ENCODE results near the gene TMPRSS13. TPM values are rescaled to one million over a fixed set of nuclear protein-coding genes. Genes with fewer than 3 reads are reported as not detected.

The TMPRSS13 gene
- total and polyA plus RNA-seq, 9 of the 15 experiments (the other 6 are each of a cell fraction or from before 2014, with no cell fraction given): 0.11 to 0.29 (median 0.15) TPM

DNA sequence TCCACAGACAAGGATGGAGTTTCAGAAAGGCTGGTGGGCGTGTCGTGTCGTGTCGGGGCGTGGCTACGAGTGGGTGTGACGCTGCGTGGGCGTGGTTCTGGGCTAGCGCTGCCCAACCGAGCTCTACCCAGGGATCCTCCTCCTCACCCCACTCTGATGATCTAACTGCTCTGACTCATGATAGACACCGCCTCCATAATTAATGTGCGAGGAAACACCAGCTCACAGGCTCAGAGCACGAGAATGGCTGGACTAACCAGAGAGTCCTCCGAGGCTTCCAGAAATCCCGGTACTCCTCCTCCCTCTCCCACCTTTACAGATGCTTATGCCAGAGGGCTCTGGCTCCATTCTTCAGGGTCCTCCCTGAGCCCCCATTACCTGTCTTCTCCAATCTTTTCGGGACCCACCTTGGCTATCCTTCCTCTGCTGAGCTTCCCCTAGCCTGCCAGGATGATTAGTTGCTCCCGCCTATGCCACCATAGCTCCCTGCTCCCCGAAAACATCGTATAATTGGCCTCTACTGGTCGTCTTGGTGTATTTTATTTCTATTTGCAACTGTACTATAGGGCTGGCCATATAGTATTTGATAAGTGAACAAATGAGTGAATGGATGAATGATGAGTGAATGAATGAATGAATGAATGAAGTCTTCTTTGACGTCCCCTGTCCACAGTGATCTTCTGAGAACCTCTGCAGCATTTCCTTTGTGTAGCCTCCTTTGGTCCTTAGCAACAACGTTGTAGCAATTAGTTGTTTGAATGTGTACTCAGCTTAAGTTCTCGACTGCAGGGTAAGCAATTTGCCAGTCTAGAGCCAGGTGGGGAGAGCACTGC is 21.7 kb downstream of the TMPRSS13 start (continued):
- TF ChIP-seq PYGO2 (tag; IDR thresholded peaks at IDR 0.05) (no peak), HNRNPLL (IDR thresholded peaks at IDR 0.05; ENCODE audit: low read depth, low read length, poor library complexity, severe bottlenecking) (peak; percentile 11), SP2 (IDR thresholded peaks at IDR 0.05; ENCODE audit: extremely low read depth, low read depth, low read length, poor library complexity, severe bottlenecking) (no peak), SREBF1 (IDR thresholded peaks at IDR 0.05; ENCODE audit: borderline replicate concordance, low read depth, low read length) (peak; percentile 99), CCAR2 (IDR thresholded peaks at IDR 0.05; ENCODE audit: low read depth, low read length) (no peak), BCOR (IDR thresholded peaks at IDR 0.05) (peak; percentile 59; the same call in 1 of the 2 replicates), TAF1 (IDR thresholded peaks at IDR 0.05; ENCODE audit: control insufficient read depth, extremely low read depth, insufficient read depth, low read length, severe bottlenecking) (peak; percentile 61), ZNF445 (CRISPR knock-in tag; IDR thresholded peaks at IDR 0.05; ENCODE audit: low read depth) (no peak), XRCC5 (IDR thresholded peaks at IDR 0.05; ENCODE audit: low read depth, low read length) (no peak), SP1 (CRISPR knock-in tag; IDR thresholded peaks at IDR 0.05) (peak; percentile 89), ZNF212 (CRISPR knock-in tag; IDR thresholded peaks at IDR 0.05) (no peak), NELFE (IDR thresholded peaks at IDR 0.05; ENCODE audit: insufficient read depth, insufficient read length) (no peak), SMARCA5 (IDR thresholded peaks at IDR 0.05) (0 out of 2 replicates have a peak, but pooled peaks have one; percentile 36), ZZZ3 (IDR thresholded peaks at IDR 0.05) (no peak), POLR3G (IDR thresholded peaks at IDR 0.05; ENCODE audit: extremely low read depth, insufficient read length, insufficient replicate concordance) (no peak), POLR2B (IDR thresholded peaks at IDR 0.05; ENCODE audit: low read depth, partially characterized antibody) (peak; percentile 96), RBM17 (IDR thresholded peaks at IDR 0.05; ENCODE audit: borderline replicate concordance, low read depth, low read length) (no peak), ARNT (IDR thresholded peaks at IDR 0.05) (0 out of 4 replicates have a peak, but pooled peaks have one; percentile 24 to 34), SOX6 (IDR thresholded peaks at IDR 0.05) (no peak; the same call in 1 of the 2 replicates), TBL1XR1 (IDR thresholded peaks at IDR 0.05; ENCODE audit: low read length in 2 of 2) (no peak), PML (IDR thresholded peaks at IDR 0.05; ENCODE audit: low read length) (no peak; the same call in 1 of the 2 replicates), TAF9B (IDR thresholded peaks at IDR 0.05; ENCODE audit: partially characterized antibody) (no peak), ZSCAN29 (IDR thresholded peaks at IDR 0.05) (no peak), CEBPB (tag; IDR thresholded peaks at IDR 0.05) (no peak), MAFG (tag; conservative IDR thresholded peaks at IDR 0.05) (no peak), EP400 (IDR thresholded peaks at IDR 0.05) (peak; percentile 73), TRIM28 (IDR thresholded peaks at IDR 0.05) (no peak), ZNF239 (CRISPR knock-in tag; IDR thresholded peaks at IDR 0.05) (no peak)
- TF ChIP-seq, protein P1, sequence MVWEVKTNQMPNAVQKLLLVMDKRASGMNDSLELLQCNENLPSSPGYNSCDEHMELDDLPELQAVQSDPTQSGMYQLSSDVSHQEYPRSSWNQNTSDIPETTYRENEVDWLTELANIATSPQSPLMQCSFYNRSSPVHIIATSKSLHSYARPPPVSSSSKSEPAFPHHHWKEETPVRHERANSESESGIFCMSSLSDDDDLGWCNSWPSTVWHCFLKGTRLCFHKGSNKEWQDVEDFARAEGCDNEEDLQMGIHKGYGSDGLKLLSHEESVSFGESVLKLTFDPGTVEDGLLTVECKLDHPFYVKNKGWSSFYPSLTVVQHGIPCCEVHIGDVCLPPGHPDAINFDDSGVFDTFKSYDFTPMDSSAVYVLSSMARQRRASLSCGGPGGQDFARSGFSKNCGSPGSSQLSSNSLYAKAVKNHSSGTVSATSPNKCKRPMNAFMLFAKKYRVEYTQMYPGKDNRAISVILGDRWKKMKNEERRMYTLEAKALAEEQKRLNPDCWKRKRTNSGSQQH (CRISPR knock-in tag; IDR thresholded peaks at IDR 0.05): peak; percentile 57; the same call in 1 of the 2 replicates

All from K562 (cell line).